Kidney (tissue), 14 donors: ENCODE data around the gene PITPNC1. TPM values are rescaled to one million over a fixed set of nuclear protein-coding genes. Genes with fewer than 3 reads are reported as not detected.
A peak's percentile ranks its signal among the peaks of the same experiment; 100 is the strongest.

Experiments used
- DNase-seq, 5 donors: peaks; one replicate each; pipeline ENCODE4 v3.0.0-alpha.2; 2013 to 2020
- FAIRE-seq: peaks from 2 replicates; lab custom pipeline; 2012; peaks lifted over from hg19 to GRCh38; lab: Jason Lieb, UNC
- H3K27ac ChIP-seq, 2 donors: one replicate each; pipeline ENCODE4 v1.7.0; 2013; ENCODE audit warnings: low read depth in 2 of 2, low read length in 2 of 2, inconsistent platforms in 1 of 2
- H3K27me3 ChIP-seq: one replicate; pipeline ENCODE4 v1.7.1; 2013; ENCODE audit warnings: low read length, inconsistent platforms; ENCODE audit not compliant: control insufficient read depth, insufficient read depth
- H3K36me3 ChIP-seq, 3 donors: one replicate each; pipeline versions ENCODE4 v1.7.0 to v1.7.1; 2013; ENCODE audit warnings: low read length in 3 of 3, control low read depth in 1 of 3, inconsistent platforms in 1 of 3; ENCODE audit not compliant: insufficient read depth in 3 of 3, control insufficient read depth in 2 of 3
- H3K4me1 ChIP-seq, 3 donors: one replicate each; pipeline versions ENCODE4 v1.7.0 to v1.7.1; 2013; ENCODE audit warnings: low read length in 3 of 3, inconsistent platforms in 1 of 3, low read depth in 1 of 3; ENCODE audit not compliant: control insufficient read depth in 2 of 3, insufficient read depth in 2 of 3
- H3K4me3 ChIP-seq, 3 donors: one replicate each; pipeline versions ENCODE4 v1.7.0 to v1.8.1; 2013; ENCODE audit warnings: low read length in 3 of 3, control low read depth in 1 of 3, inconsistent platforms in 1 of 3
- H3K9ac ChIP-seq, 3 donors: one replicate each; pipeline versions ENCODE4 v1.7.0 to v1.7.1; 2013; ENCODE audit warnings: low read length in 3 of 3, control low read depth in 1 of 3, inconsistent platforms in 1 of 3
- H3K9me3 ChIP-seq, 3 donors: one replicate each; pipeline versions ENCODE4 v1.7.0 to v1.7.1; 2013; ENCODE audit warnings: low read length in 3 of 3, control low read depth in 1 of 3, inconsistent platforms in 1 of 3; ENCODE audit not compliant: control insufficient read depth in 2 of 3, insufficient read depth in 1 of 3
- CTCF ChIP-seq: IDR thresholded peaks from 3 replicates; pipeline ENCODE4 v1.5.1; 2012; ENCODE audit warnings: mild to moderate bottlenecking, moderate library complexity, borderline replicate concordance; ENCODE audit not compliant: insufficient read depth; ENCODE audit errors: extremely low read depth
- intact Hi-C: fragments of 100-400 bp; cut with DNase I; formaldehyde crosslinking; loops from one replicate; pipeline ENCODE4 v1.11.1; 2022
- polyA plus RNA-seq: library from polyadenylated mRNA; stranded (reverse); fragments of 350-450 nt; fragmentation: Illumina TruSeq; extraction: RNeasy Lipid Tissue Mini Kit (QIAGEN cat#74804); gene quantifications from one replicate; pipeline ENCODE4 v1.2.3, GENCODE V29; 2014; ENCODE audit warnings: low read depth, low replicate concordance; ENCODE audit not compliant: insufficient read depth
- total RNA-seq: library from RNA; stranded (reverse); fragmentation: NEBNext Ultra II Directional; extraction: Animal tissue kit (Norgen Biotek cat#: 25700); gene quantifications from one replicate; pipeline ENCODE4 v1.2.1, GENCODE V29; 2021
- donor health status: control.
- donor health status: control.
- donor health status: control.
- donor health status: control.
- donor health status: control.
- donor health status: DM: yes; HTN: yes; CAD: no.
- donor health status: Normal renal cell carcinoma (clear cell type).

The PITPNC1 gene
- total and polyA plus RNA-seq, 2 donors from 2014 or later = 14.2 to 41.3 TPM

- Histone ChIP-seq H3K9ac (no peak overlapping the region), H3K4me3 (no peak overlapping the region), H3K9me3 (no peaks in the 10 kb centered on the region), H3K36me3 (no peaks in the 10 kb centered on the region), H3K27me3 (no peaks in the 10 kb centered on the region), H3K27ac (no peak overlapping the region), H3K4me1 (no peaks in the 10 kb centered on the region)
- no peak for FAIRE-seq
- intact Hi-C loops = no loop called here
- DNase-seq = no peak
- no peak for TF ChIP-seq CTCF
Measured at GRCh38 chr17:67663457-67663856, 286.4 kb downstream of the PITPNC1 start.

GRCh38 chr17:67666028-67666427 lies 288.9 kb downstream of the PITPNC1 start:
- Histone ChIP-seq H3K4me3 (no peak overlapping the region), H3K9ac (no peak overlapping the region), H3K9me3 (no peaks in the 10 kb centered on the region), H3K4me1 (no peaks in the 10 kb centered on the region), H3K36me3 (no peaks in the 10 kb centered on the region), H3K27me3 (no peaks in the 10 kb centered on the region), H3K27ac (no peak overlapping the region)
- no peak for TF ChIP-seq CTCF
- no peak for FAIRE-seq
- DNase-seq = no peak
- intact Hi-C loops = no loop called here

- intact Hi-C loops = no loop called here
- DNase-seq (no peak), FAIRE-seq (no peak)
- Histone ChIP-seq H3K27me3 (no peaks in the 10 kb centered on the region), H3K36me3 (no peaks in the 10 kb centered on the region), H3K9me3 (no peaks in the 10 kb centered on the region), H3K4me1 (no peaks in the 10 kb centered on the region), H3K27ac (no peak overlapping the region), H3K9ac (no peak overlapping the region), H3K4me3 (no peak overlapping the region)
- no peak for TF ChIP-seq CTCF
Measured at GRCh38 chr17:67666710-67667109, 289.6 kb downstream of the PITPNC1 start.

- no peak for TF ChIP-seq CTCF
- intact Hi-C loops = no loop called here
- peak in 3 of 5 donors; percentile 17 to 45 (median 41) for DNase-seq
- no peak overlapping the region for H3K27ac ChIP-seq
- FAIRE-seq = no peak
- no peaks in the 10 kb centered on the region for H3K27me3 ChIP-seq
- no peaks in the 10 kb centered on the region for H3K36me3 ChIP-seq
- H3K9ac ChIP-seq = no peak overlapping the region
- no peaks in the 10 kb centered on the region for H3K4me1 ChIP-seq
- H3K4me3 ChIP-seq = no peak overlapping the region
- no peaks in the 10 kb centered on the region for H3K9me3 ChIP-seq
Measured at GRCh38 chr17:67671493-67671892, 294.4 kb downstream of the PITPNC1 start.
